NCI-H1105 treated with DMSO at 0.1 percent for 48 hours (cell line): ENCODE measurements around the gene SPTB.

Experiments used
- DNase-seq: peaks from one replicate; lab custom pipeline; 2025; lab: John Stamatoyannopoulos, UW

SPTB gene

GRCh38 chr14:64748995-64749714, 130.6 kb downstream of the SPTB start:
- DNase-seq: no peak

- no peak for DNase-seq
These were observed 131.2 kb downstream of the SPTB start for GRCh38 chr14:64748521-64748920.

GRCh38 chr14:64747327-64747726, 132.4 kb downstream of the SPTB start:
- DNase-seq: no peak

- DNase-seq: no peak
These were observed 133.1 kb downstream of the SPTB start for GRCh38 chr14:64746298-64747250.

- DNase-seq: no peak
These were observed 134.1 kb downstream of the SPTB start for GRCh38 chr14:64745511-64746091.

- no peak for DNase-seq
These were observed 136.6 kb downstream of the SPTB start for GRCh38 chr14:64743061-64743460.

- no peak for DNase-seq
These were observed 137.7 kb downstream of the SPTB start for GRCh38 chr14:64741961-64742360.

GRCh38 chr14:64741200-64741599, 138.5 kb downstream of the SPTB start:
- no peak for DNase-seq

- no peak for DNase-seq
These were observed 141.4 kb downstream of the SPTB start for GRCh38 chr14:64738281-64738804.

GRCh38 chr14:64737391-64738280, 142.1 kb downstream of the SPTB start:
- no peak for DNase-seq

GRCh38 chr14:64736271-64737169, 143.2 kb downstream of the SPTB start:
- peak; percentile 23 for DNase-seq

GRCh38 chr14:64734990-64735389, 144.7 kb downstream of the SPTB start:
- DNase-seq: peak; percentile 10

- DNase-seq: no peak
These were observed 145.8 kb downstream of the SPTB start for GRCh38 chr14:64733899-64734298.

GRCh38 chr14:64733321-64733720, 146.4 kb downstream of the SPTB start:
- DNase-seq: no peak

- DNase-seq: no peak
These were observed 147.1 kb downstream of the SPTB start for GRCh38 chr14:64732536-64733120.

- no peak for DNase-seq
These were observed 147.6 kb downstream of the SPTB start for GRCh38 chr14:64732066-64732465.

GRCh38 chr14:64731141-64731581, 148.5 kb downstream of the SPTB start:
- no peak for DNase-seq

GRCh38 chr14:64730681-64731080, 149.0 kb downstream of the SPTB start:
- no peak for DNase-seq

- DNase-seq: no peak
These were observed 149.7 kb downstream of the SPTB start for GRCh38 chr14:64730061-64730440.
